ENCODE data around the gene TRIO.

Gene TRIO

DNA sequence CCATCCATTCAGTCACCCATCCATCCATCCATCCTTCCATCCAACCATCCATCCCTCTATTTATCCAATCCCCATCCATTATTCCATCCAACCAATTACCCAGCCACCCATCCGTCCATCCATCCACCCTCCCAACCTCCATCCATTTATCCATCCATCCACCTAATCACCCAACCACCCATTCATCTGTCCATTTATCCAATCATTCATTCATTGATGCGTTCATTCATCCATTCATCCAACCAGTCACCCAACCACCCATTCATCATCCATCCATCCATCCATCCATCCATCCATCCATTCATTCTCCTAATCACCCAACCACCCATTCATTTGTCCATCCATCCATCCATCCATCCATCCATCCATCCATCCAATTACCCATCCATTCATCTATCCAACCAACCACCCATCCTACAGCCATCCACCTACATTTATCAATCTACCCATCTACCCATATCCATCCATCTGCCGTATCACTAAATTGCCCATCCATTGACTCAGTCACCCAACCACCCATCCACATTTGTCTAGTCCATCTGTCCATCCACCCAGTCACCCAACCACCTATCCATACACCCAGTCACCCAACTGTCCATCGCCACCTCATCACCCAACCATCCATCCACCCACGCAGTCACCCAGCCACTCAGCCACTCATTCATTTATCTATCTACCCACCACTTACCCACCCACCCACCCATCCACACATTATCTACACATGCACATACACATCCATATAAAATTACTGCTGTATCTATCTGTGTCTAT, 165.4 kb downstream of the TRIO start:
- no peak for DNase-seq

DNA sequence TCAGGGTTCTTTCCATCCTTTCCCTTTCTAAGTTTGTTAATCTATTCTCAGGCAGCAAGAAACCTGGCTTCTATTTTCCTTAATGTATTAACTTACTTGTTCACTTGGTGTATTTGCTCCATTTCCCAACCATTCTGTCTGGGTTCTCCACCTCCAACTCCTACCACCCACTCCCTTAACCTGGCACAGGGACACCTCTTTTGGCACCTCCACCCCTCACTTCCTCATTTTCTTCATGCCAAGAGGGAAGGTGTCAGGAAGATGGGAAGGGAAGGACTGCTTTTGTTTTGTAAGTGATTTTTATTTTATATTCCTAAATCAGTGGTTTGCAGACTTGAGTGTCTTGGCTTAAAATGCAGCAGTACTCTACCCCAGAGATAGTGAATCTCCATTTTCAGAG, 166.1 kb downstream of the TRIO start:
- DNase-seq, result no peak

GRCh38 chr5:14309878-14310531, 166.9 kb downstream of the TRIO start:
- no peak for DNase-seq

GRCh38 chr5:14310901-14311300, 167.8 kb downstream of the TRIO start:
- peak; percentile 95 for DNase-seq

GRCh38 chr5:14313986-14314690, 171.0 kb downstream of the TRIO start:
- DNase-seq, result no peak

DNA sequence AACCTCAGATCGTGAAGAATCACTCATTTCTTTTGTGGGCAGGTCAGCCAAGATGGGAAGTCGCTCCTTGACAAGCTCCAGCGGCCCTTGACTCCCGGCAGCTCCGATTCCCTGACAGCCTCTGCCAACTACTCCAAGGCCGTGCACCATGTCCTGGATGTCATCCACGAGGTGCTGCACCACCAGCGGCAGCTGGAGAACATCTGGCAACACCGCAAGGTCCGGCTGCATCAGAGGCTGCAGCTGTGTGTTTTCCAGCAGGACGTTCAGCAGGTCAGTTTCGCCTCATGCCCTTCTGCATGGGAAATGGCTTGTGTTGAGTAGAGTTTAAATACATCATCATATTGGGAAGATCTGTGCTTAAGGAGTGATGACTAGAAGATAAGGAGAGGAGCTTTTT, 173.3 kb downstream of the TRIO start:
- no peak for DNase-seq

GRCh38 chr5:14319102-14319501, 176.0 kb downstream of the TRIO start:
- DNase-seq, result no peak

DNA sequence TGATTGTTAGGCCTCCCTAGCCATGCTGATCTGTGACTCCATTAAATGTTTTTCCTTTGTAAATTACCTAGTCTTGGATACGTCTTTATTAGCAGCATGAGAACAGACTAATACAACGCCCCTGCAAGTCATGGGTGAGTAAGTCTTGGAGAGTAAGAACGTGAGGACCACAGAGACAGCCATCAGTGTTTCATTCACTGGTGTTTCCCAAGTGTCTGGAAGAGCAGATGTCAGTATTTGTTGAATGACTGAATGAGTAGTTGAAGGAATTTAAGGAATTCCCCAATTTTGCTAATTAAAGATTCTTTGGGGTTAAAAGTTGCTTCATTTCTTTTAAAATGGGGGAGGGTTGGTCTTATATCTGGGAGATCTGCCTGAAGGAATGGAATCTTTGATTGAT, 178.8 kb downstream of the TRIO start:
- no peak for DNase-seq

GRCh38 chr5:14322437-14323187, 179.5 kb downstream of the TRIO start:
- no peak for DNase-seq

DNA sequence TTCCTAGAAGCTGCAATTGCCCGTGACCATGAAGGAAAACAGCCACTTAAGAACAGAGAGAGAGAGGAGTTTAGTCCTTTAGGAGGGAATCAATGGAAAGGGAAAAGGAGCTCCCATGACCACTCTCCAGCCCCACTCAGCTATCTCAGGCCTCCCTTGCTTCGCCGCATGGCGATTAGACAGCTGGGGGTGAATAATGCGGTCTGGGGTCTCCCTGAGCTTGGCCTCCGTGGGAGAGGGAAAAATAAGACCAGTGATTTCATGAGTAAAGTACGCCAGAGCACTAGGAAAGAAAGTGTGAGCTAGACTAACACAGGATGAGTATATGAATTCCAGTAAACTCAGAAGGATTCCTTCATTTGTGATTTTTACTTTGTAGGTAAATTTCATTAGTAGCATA, 180.3 kb downstream of the TRIO start:
- DNase-seq, result no peak

- no peak for DNase-seq
Measured at GRCh38 chr5:14325369-14325768, 182.2 kb downstream of the TRIO start.

DNA sequence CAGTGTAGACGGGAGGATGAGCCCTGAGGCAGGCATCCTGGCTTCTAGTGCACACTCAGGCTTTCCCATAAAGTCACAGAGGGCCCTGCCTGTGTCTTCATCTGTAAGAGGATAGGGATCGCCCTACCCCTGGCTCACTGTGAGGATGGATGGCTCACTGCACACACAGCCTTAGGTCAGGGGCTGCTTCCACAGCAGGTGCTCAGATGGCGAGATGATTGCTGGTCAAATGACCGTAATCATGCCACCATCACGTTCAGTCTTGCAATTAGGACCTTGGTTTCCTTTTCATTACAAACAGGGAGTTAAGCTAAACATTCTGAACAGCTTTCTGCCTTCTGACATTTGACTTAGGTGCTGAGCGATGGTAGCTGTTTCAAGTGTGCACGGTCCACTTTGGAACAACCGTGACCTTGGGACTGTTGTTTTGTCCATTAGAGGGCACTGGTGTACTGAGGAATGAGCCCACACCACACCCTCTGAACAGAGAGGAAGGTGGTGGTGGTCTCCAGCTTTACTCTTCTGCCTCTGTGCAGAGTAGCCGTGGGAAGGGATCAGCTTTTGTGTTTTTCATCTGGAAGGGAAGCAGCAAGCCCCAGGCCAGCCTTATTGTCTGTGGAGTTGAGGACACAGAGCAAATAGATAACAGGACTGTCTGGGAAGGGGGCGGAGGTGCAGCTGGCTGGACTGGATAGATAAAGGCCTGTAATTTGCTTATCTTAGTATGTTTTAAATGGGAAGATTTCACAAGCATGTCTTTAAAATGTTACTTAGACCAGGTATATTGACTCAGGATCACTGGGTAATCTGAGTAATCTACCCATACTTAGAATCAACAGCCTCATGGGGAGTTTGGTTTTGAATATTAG, 183.1 kb downstream of the TRIO start:
- DNase-seq, result no peak

- DNase-seq, result no peak
Measured at GRCh38 chr5:14327624-14328023, 184.5 kb downstream of the TRIO start.

DNA sequence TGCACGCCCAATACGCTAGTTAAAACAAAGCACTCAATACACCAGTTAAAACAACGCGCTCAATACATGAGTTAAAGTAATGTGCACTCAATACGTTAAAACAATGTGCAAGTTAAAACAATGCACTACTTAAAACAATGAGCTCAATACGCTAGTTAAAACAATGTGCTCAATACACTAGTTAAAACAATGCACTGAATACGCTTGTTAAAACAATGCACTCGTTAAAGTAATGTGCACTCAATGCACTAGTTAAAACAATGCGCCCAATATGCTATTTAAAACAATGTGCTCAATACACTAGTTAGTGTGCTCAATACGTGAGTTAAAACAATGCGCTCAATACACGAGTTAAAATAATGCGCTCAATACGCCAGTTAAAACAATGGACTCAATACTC, 185.0 kb downstream of the TRIO start:
- no peak for DNase-seq

- DNase-seq, result no peak
Measured at GRCh38 chr5:14330291-14330690, 187.1 kb downstream of the TRIO start.

DNA sequence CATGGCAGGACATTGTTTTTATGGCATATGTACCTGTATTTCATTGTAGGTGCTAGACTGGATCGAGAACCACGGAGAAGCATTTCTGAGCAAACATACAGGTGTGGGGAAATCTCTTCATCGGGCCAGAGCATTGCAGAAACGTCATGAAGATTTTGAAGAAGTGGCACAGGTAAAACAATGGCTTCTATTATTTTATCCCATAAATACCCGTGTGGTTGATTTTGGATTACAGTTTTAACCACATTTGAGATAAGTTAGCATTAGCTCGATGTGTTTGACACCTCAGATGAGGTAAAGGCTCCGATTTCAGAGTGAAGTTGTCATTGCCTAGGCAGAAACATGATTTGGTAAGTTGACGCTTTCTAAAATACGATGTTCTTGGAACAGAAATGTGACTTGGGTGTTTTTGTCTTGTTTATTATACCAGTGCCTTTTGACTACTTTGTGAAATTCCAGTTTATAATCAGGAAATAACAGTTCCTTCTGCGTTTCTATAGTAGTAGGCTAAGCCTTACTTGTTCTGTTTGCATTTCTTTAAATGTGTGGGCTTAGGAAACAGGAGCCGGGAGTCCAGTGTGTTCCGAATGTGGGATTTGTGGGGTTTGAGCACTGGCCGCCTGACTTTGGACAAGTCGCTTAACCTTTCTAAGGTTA, 187.7 kb downstream of the TRIO start:
- no peak for DNase-seq

- no peak for DNase-seq
Measured at GRCh38 chr5:14331386-14331781, 188.2 kb downstream of the TRIO start.

DNA sequence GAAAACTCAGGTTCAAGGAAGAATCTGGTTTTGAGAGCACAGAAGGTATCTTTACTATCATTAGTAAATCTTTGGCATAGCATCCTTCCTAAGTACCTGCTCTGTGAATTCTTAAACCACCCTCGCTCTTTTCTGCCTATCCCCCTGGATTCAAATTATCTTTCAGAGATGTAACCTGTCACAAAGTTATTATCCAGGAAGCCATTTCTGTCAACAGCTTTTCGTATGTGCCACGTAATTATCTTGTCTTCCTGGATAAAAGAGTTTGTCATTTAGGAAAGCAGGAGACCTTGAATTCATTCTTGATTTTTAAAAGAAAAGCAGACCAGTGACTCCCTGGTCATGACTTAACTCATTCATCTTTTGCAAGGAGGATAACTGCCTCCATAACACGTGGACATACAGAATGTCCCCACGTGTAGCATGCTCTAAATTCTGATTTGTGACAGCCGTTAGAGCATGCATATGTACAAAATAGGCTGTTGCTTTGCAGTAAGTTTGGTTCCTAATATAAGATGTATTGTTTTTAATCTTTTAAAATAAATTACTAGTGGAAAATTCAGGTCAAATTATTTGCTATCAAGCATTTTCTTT, 189.0 kb downstream of the TRIO start:
- DNase-seq, result no peak

GRCh38 chr5:14332746-14333145, 189.6 kb downstream of the TRIO start:
- no peak for DNase-seq

- DNase-seq, result no peak
Measured at GRCh38 chr5:14337593-14337992, 194.5 kb downstream of the TRIO start.

- DNase-seq, result no peak
Measured at GRCh38 chr5:14339468-14339867, 196.3 kb downstream of the TRIO start.

Data from NCI-H2171 (cell line).